Kidney (tissue), 14 donors: ENCODE measurements around the gene VPS13C. TPM values are rescaled to one million over a fixed set of nuclear protein-coding genes. Genes with fewer than 3 reads are reported as not detected.

ENCODE experiments used
- DNase-seq, 5 donors: peaks; one replicate each; pipeline ENCODE4 v3.0.0-alpha.2; 2013 to 2020
- FAIRE-seq: peaks from 2 replicates; lab custom pipeline; 2012; peaks lifted over from hg19 to GRCh38; lab: Jason Lieb, UNC
- H3K27ac ChIP-seq, 2 donors: one replicate each; pipeline ENCODE4 v1.7.0; 2013; ENCODE audit warnings: low read depth in 2 of 2, low read length in 2 of 2, inconsistent platforms in 1 of 2
- H3K27me3 ChIP-seq: one replicate; pipeline ENCODE4 v1.7.1; 2013; ENCODE audit warnings: low read length, inconsistent platforms; ENCODE audit not compliant: control insufficient read depth, insufficient read depth
- H3K36me3 ChIP-seq, 3 donors: one replicate each; pipeline versions ENCODE4 v1.7.0 to v1.7.1; 2013; ENCODE audit warnings: low read length in 3 of 3, control low read depth in 1 of 3, inconsistent platforms in 1 of 3; ENCODE audit not compliant: insufficient read depth in 3 of 3, control insufficient read depth in 2 of 3
- H3K4me1 ChIP-seq, 3 donors: one replicate each; pipeline versions ENCODE4 v1.7.0 to v1.7.1; 2013; ENCODE audit warnings: low read length in 3 of 3, inconsistent platforms in 1 of 3, low read depth in 1 of 3; ENCODE audit not compliant: control insufficient read depth in 2 of 3, insufficient read depth in 2 of 3
- H3K4me3 ChIP-seq, 3 donors: one replicate each; pipeline versions ENCODE4 v1.7.0 to v1.8.1; 2013; ENCODE audit warnings: low read length in 3 of 3, control low read depth in 1 of 3, inconsistent platforms in 1 of 3
- H3K9ac ChIP-seq, 3 donors: one replicate each; pipeline versions ENCODE4 v1.7.0 to v1.7.1; 2013; ENCODE audit warnings: low read length in 3 of 3, control low read depth in 1 of 3, inconsistent platforms in 1 of 3
- H3K9me3 ChIP-seq, 3 donors: one replicate each; pipeline versions ENCODE4 v1.7.0 to v1.7.1; 2013; ENCODE audit warnings: low read length in 3 of 3, control low read depth in 1 of 3, inconsistent platforms in 1 of 3; ENCODE audit not compliant: control insufficient read depth in 2 of 3, insufficient read depth in 1 of 3
- intact Hi-C: fragments of 100-400 bp; cut with DNase I; formaldehyde crosslinking; loops from one replicate; pipeline ENCODE4 v1.11.1; 2022
- polyA plus RNA-seq: library from polyadenylated mRNA; stranded (reverse); fragments of 350-450 nt; fragmentation: Illumina TruSeq; extraction: RNeasy Lipid Tissue Mini Kit (QIAGEN cat#74804); gene quantifications from one replicate; pipeline ENCODE4 v1.2.3, GENCODE V29; 2014; ENCODE audit warnings: low read depth, low replicate concordance; ENCODE audit not compliant: insufficient read depth
- total RNA-seq: library from RNA; stranded (reverse); fragmentation: NEBNext Ultra II Directional; extraction: Animal tissue kit (Norgen Biotek cat#: 25700); gene quantifications from one replicate; pipeline ENCODE4 v1.2.1, GENCODE V29; 2021
- TF ChIP-seq, protein P1 (sequence below): IDR thresholded peaks from 3 replicates; pipeline ENCODE4 v1.5.1; 2012; ENCODE audit warnings: mild to moderate bottlenecking, moderate library complexity, borderline replicate concordance; ENCODE audit not compliant: insufficient read depth; ENCODE audit errors: extremely low read depth
- donor health status: control.
- donor health status: control.
- donor health status: control.
- donor health status: control.
- donor health status: control.
- donor health status: DM: yes; HTN: yes; CAD: no.
- donor health status: Normal renal cell carcinoma (clear cell type).

The VPS13C gene
- total and polyA plus RNA-seq, 2 donors from 2014 or later, result 12.5 to 106 TPM

GRCh38 chr15:61906961-61907752, 153.1 kb downstream of the VPS13C start:
- intact Hi-C loops, result no loop called here
- FAIRE-seq (no peak), DNase-seq (no peak)
- Histone ChIP-seq H3K9ac (no peak overlapping the region), H3K9me3 (no peaks in the 10 kb centered on the region), H3K4me3 (no peak overlapping the region), H3K27ac (no peak overlapping the region), H3K27me3 (no peaks in the 10 kb centered on the region), H3K4me1 (no peaks in the 10 kb centered on the region), H3K36me3 (peaks cover 0 to 13% (median 3%) of the 10 kb centered on the region in 3 donors)
- TF ChIP-seq, protein P1, sequence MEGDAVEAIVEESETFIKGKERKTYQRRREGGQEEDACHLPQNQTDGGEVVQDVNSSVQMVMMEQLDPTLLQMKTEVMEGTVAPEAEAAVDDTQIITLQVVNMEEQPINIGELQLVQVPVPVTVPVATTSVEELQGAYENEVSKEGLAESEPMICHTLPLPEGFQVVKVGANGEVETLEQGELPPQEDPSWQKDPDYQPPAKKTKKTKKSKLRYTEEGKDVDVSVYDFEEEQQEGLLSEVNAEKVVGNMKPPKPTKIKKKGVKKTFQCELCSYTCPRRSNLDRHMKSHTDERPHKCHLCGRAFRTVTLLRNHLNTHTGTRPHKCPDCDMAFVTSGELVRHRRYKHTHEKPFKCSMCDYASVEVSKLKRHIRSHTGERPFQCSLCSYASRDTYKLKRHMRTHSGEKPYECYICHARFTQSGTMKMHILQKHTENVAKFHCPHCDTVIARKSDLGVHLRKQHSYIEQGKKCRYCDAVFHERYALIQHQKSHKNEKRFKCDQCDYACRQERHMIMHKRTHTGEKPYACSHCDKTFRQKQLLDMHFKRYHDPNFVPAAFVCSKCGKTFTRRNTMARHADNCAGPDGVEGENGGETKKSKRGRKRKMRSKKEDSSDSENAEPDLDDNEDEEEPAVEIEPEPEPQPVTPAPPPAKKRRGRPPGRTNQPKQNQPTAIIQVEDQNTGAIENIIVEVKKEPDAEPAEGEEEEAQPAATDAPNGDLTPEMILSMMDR, result no peak

- Histone ChIP-seq H3K9me3 (peaks cover 0 to 16% (median 3%) of the 10 kb centered on the region in 3 donors), H3K27ac (no peak overlapping the region), H3K27me3 (no peaks in the 10 kb centered on the region), H3K9ac (no peak overlapping the region), H3K4me1 (no peaks in the 10 kb centered on the region), H3K36me3 (peaks cover 0 to 14% (median 7%) of the 10 kb centered on the region in 3 donors), H3K4me3 (no peak overlapping the region)
- intact Hi-C loops, result no loop called here
- DNase-seq (no peak), FAIRE-seq (no peak)
- TF ChIP-seq, protein P1, result no peak
Observed at GRCh38 chr15:61893146-61893545, 167.1 kb downstream of the VPS13C start.

DNA sequence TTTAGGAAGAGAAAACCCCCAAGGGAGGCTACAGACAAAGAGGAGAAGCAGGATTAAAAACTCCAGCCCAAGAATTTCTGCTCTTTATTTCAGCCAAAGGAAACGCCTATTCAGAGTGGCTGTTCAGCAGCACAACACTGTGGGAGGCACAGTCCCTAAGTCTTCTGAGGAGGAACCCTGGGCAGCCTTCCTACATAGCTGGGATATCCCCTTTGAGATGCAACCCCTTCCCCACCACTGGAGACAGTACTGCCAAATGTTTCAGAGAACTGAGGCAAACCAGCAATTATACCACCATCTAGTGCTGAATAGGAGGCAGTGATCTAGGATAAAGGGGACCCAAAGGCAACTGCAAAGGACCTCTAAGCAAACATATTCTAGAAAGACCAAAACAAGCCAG, 168.1 kb downstream of the VPS13C start:
- peaks cover 0 to 14% (median 7%) of the 10 kb centered on the region in 3 donors for H3K36me3 ChIP-seq

More for the DNA sequence above, 168.1 kb downstream of the VPS13C start:
- Histone ChIP-seq H3K27me3 (no peaks in the 10 kb centered on the region), H3K9me3 (peaks cover 0 to 16% (median 3%) of the 10 kb centered on the region in 3 donors), H3K9ac (no peak overlapping the region), H3K27ac (no peak overlapping the region), H3K4me3 (no peak overlapping the region), H3K4me1 (no peaks in the 10 kb centered on the region)
- TF ChIP-seq, protein P1, result no peak
- intact Hi-C loops, result no loop called here
- no peak for DNase-seq
- FAIRE-seq, result no peak
